CD14-positive monocyte (primary cell): Measurements from ENCODE around the gene UGT2A3. TPM values are rescaled to one million over a fixed set of nuclear protein-coding genes. Genes with fewer than 3 reads are reported as not detected.

ENCODE experiments used
- DNase-seq, 3 donors: peaks; one replicate each; pipeline ENCODE4 v3.0.0-alpha.2; 2011 to 2022
- H2AFZ ChIP-seq: 2 replicates; pipeline ENCODE4 v1.6.0; 2012; ENCODE audit warnings: mild to moderate bottlenecking, low read depth, low read length, inconsistent platforms; ENCODE audit not compliant: insufficient read depth, poor library complexity, severe bottlenecking
- H3K27ac ChIP-seq, 2 donors: 1 replicate in 1 of 2; 2 replicates in 1 of 2; pipeline ENCODE4 v1.5.1; 2012 to 2013; ENCODE audit warnings: low read length in 2 of 2, control low read depth in 1 of 2, inconsistent platforms in 1 of 2, low read depth in 1 of 2, mild to moderate bottlenecking in 1 of 2
- H3K27me3 ChIP-seq, 2 donors: one replicate each; pipeline versions ENCODE4 v1.6.0 to v1.6.1; 2011 to 2013; ENCODE audit warnings: low read length in 2 of 2; ENCODE audit not compliant: control insufficient read depth in 2 of 2, insufficient read depth in 2 of 2
- H3K36me3 ChIP-seq, 2 donors: replicated peaks in 1 of 2; 1 replicate in 1 of 2; 2 replicates in 1 of 2; pipeline versions ENCODE4 v1.5.1 to v1.6.1; 2012 to 2013; ENCODE audit warnings: low read length in 2 of 2, control low read depth in 1 of 2, inconsistent platforms in 1 of 2, mild to moderate bottlenecking in 1 of 2; ENCODE audit not compliant: insufficient read depth in 2 of 2, control insufficient read depth in 1 of 2
- H3K4me1 ChIP-seq, 2 donors: 1 replicate in 1 of 2; 2 replicates in 1 of 2; pipeline versions ENCODE4 v1.5.1 to v1.6.1; 2012 to 2013; ENCODE audit warnings: low read length in 2 of 2, control low read depth in 1 of 2, inconsistent platforms in 1 of 2, mild to moderate bottlenecking in 1 of 2, moderate library complexity in 1 of 2; ENCODE audit not compliant: insufficient read depth in 2 of 2, control insufficient read depth in 1 of 2
- H3K4me2 ChIP-seq: replicated peaks from 2 replicates; pipeline ENCODE3; 2012; ENCODE audit warnings: low read length, moderate library complexity, mild to moderate bottlenecking; ENCODE audit not compliant: poor library complexity, severe bottlenecking; ENCODE audit errors: extremely low read depth
- H3K4me3 ChIP-seq, 3 experiments: fragments of 200-600 bp in 1 of 3; sonication (generic) in 1 of 3; replicated peaks in 1 of 3; 1 replicate in 2 of 3; 2 replicates in 1 of 3; pipeline ENCODE4 v1.5.1; 2011 to 2013; ENCODE audit warnings: low read length in 3 of 3, mild to moderate bottlenecking in 3 of 3, control low read depth in 2 of 3, low read depth in 2 of 3, inconsistent platforms in 1 of 3, moderate library complexity in 1 of 3
- H3K79me2 ChIP-seq: 2 replicates; pipeline ENCODE4 v1.6.0; 2012; ENCODE audit warnings: mild to moderate bottlenecking, control low read depth, inconsistent platforms, low read length, moderate library complexity; ENCODE audit not compliant: insufficient read depth
- H3K9ac ChIP-seq: 2 replicates; pipeline ENCODE4 v1.6.0; 2017; ENCODE audit warnings: low read length, mild to moderate bottlenecking; ENCODE audit not compliant: insufficient read depth, poor library complexity, severe bottlenecking
- H3K9me3 ChIP-seq, 2 donors: replicated peaks in 1 of 2; 1 replicate in 1 of 2; 2 replicates in 1 of 2; pipeline versions ENCODE4 v1.5.1 to v1.6.1; 2012 to 2013; ENCODE audit warnings: low read length in 2 of 2, control low read depth in 1 of 2; ENCODE audit not compliant: control insufficient read depth in 1 of 2, insufficient read depth in 1 of 2
- H4K20me1 ChIP-seq: 2 replicates; pipeline ENCODE4 v1.6.0; 2012; ENCODE audit warnings: mild to moderate bottlenecking, low read length, control low read depth, moderate library complexity; ENCODE audit not compliant: insufficient read depth
- H3K27ac Mint-ChIP-seq, 7 donors: one replicate each; pipeline ENCODE4 v1.8.0; 2020; ENCODE audit warnings: mild to moderate bottlenecking in 7 of 7, mixed read lengths in 7 of 7, moderate library complexity in 6 of 7, inconsistent platforms in 2 of 7
- H3K27me3 Mint-ChIP-seq, 3 donors: one replicate each; pipeline ENCODE4 v1.8.0; 2021 to 2022; ENCODE audit warnings: low read depth in 3 of 3, mild to moderate bottlenecking in 3 of 3, mixed read lengths in 3 of 3, moderate library complexity in 3 of 3, inconsistent platforms in 1 of 3
- H3K36me3 Mint-ChIP-seq, 2 donors: one replicate each; pipeline ENCODE4 v1.8.0; 2020; ENCODE audit warnings: mixed read lengths in 2 of 2, inconsistent platforms in 1 of 2, mild to moderate bottlenecking in 1 of 2
- H3K4me1 Mint-ChIP-seq: one replicate; pipeline ENCODE4 v1.8.0; 2020; ENCODE audit warnings: mild to moderate bottlenecking, mixed read lengths
- H3K4me3 Mint-ChIP-seq, 2 donors: one replicate each; pipeline ENCODE4 v1.8.0; 2020; ENCODE audit warnings: mild to moderate bottlenecking in 2 of 2, mixed read lengths in 2 of 2, moderate library complexity in 1 of 2
- H3K9me3 Mint-ChIP-seq, 7 donors: one replicate each; pipeline ENCODE4 v1.8.0; 2020 to 2022; ENCODE audit warnings: mixed read lengths in 7 of 7, mild to moderate bottlenecking in 6 of 7, moderate library complexity in 6 of 7, inconsistent platforms in 2 of 7
- WGBS: methylation state at CpG from one replicate; pipeline ENCODE4 v1.1.5; 2013; ENCODE audit warnings: missing lambda C conversion rate; ENCODE audit not compliant: insufficient coverage; 5-methylcytosine and 5-hydroxymethylcytosine counted together
- intact Hi-C, 2 donors: fragments of 100-400 bp; cut with micrococcal nuclease; formaldehyde crosslinking; loops; one replicate each; pipeline versions ENCODE4 v1.15.0 to v1.15.1; 2023
- polyA plus RNA-seq, 3 donors: library from polyadenylated mRNA; depleted of rRNA in 1 of 3; unstranded in 2 of 3; stranded (reverse) in 1 of 3; fragments of 300-500 nt in 2 of 3; fragments of >200 nt in 1 of 3; fragmentation: Illumina TruSeq in 2 of 3; gene quantifications; 1 replicate in 2 of 3; 2 replicates in 1 of 3; pipeline ENCODE4 v1.2.3, GENCODE V29; 2012 to 2021
- TF ChIP-seq, protein P1 (sequence below): fragments of 200-600 bp; IDR thresholded peaks from one replicate; pipeline ENCODE4 v1.8.0; 2022; ENCODE audit warnings: antibody characterized with exemption, mild to moderate bottlenecking

Gene UGT2A3
- polyA plus RNA-seq, 3 donors, result not detected

DNA sequence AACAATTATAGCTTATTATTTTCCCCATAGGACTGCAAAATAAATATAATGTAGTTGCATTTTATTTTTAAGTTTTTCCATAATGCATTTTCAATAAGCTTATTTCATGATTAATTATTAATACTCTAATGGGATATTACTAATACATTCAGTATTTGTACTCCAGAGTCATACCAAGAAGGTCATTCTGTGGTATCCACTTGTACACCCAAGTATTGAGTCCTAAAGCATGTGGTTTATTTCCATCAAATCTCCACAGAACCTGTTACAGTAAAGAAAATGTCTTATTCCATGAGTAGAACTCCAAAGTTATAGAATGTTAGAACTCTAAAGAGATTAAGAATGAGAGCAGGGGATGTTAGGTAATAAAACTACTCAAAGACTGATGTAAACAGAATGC, 30.6 kb downstream of the UGT2A3 start:
- no peak overlapping the region for H2AFZ ChIP-seq
- no peaks in the 10 kb centered on the region for H3K79me2 ChIP-seq
- peaks cover 0 to 4% of the 10 kb centered on the region in 2 donors for H3K9me3 ChIP-seq
- H3K4me3 ChIP-seq, result no peak overlapping the region
- intact Hi-C loops, result no loop called here
- Mint-ChIP-seq H3K27me3 (peaks cover 0 to 2% (median 0%) of the 10 kb centered on the region in 3 donors), H3K4me3 (no peak overlapping the region), H3K9me3 (peaks cover 0 to 9% (median 2%) of the 10 kb centered on the region in 7 donors), H3K4me1 (no peaks in the 10 kb centered on the region), H3K36me3 (no peaks in the 10 kb centered on the region), H3K27ac (no peak overlapping the region)
- no peaks in the 10 kb centered on the region for H3K36me3 ChIP-seq
- H4K20me1 ChIP-seq, result no peaks in the 10 kb centered on the region
- no peaks in the 10 kb centered on the region for H3K4me1 ChIP-seq
- H3K27ac ChIP-seq, result no peak overlapping the region
- TF ChIP-seq, protein P1, sequence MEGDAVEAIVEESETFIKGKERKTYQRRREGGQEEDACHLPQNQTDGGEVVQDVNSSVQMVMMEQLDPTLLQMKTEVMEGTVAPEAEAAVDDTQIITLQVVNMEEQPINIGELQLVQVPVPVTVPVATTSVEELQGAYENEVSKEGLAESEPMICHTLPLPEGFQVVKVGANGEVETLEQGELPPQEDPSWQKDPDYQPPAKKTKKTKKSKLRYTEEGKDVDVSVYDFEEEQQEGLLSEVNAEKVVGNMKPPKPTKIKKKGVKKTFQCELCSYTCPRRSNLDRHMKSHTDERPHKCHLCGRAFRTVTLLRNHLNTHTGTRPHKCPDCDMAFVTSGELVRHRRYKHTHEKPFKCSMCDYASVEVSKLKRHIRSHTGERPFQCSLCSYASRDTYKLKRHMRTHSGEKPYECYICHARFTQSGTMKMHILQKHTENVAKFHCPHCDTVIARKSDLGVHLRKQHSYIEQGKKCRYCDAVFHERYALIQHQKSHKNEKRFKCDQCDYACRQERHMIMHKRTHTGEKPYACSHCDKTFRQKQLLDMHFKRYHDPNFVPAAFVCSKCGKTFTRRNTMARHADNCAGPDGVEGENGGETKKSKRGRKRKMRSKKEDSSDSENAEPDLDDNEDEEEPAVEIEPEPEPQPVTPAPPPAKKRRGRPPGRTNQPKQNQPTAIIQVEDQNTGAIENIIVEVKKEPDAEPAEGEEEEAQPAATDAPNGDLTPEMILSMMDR, result no peak
- H3K27me3 ChIP-seq, result no peaks in the 10 kb centered on the region
- H3K9ac ChIP-seq, result no peak overlapping the region
- H3K4me2 ChIP-seq, result no peak overlapping the region
- no peak for DNase-seq

DNA sequence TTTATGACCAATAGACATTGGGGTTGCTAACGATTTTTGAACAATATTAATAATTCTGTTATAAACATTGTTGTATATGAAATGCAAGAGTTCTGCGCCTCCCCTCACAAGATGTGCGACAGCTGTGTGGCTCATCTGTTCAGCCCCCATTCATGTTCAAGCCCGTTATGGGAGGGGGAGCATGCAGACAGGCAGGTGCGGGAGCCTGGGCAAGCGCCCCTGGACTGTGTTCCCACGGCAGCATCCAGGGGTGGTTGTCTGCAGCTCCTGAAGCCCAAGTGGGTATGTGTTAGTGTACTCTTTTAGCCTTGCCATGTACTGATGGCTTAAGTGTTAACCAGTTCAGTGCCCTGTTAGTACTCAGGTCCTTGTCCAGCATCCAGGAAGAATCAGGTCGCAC, 34.6 kb downstream of the UGT2A3 start:
- TF ChIP-seq, protein P1, result no peak
- Histone ChIP-seq H3K79me2 (no peaks in the 10 kb centered on the region), H3K4me2 (no peak overlapping the region), H2AFZ (no peak overlapping the region), H3K4me1 (no peaks in the 10 kb centered on the region), H3K4me3 (no peak overlapping the region), H3K9ac (no peak overlapping the region), H3K27me3 (no peaks in the 10 kb centered on the region), H3K27ac (no peak overlapping the region), H3K36me3 (no peaks in the 10 kb centered on the region), H3K9me3 (peaks cover 0 to 4% of the 10 kb centered on the region in 2 donors), H4K20me1 (no peaks in the 10 kb centered on the region)
- Mint-ChIP-seq H3K9me3 (peaks cover 0 to 7% (median 2%) of the 10 kb centered on the region in 7 donors), H3K36me3 (no peaks in the 10 kb centered on the region), H3K4me1 (no peaks in the 10 kb centered on the region), H3K4me3 (no peak overlapping the region), H3K27ac (no peak overlapping the region), H3K27me3 (peaks cover 0 to 2% (median 0%) of the 10 kb centered on the region in 3 donors)
- 91% methylated on average over 6 of the region's 8 CpGs for WGBS
- intact Hi-C loops, result no loop called here
- no peak for DNase-seq
